22Rv1 (cell line): Measurements from ENCODE around the gene OXGR1.

Experiments used
- ZFX ChIP-seq: fragments of 450-650 bp; IDR thresholded peaks from 2 replicates; pipeline ENCODE4 v1.6.1; 2017; ENCODE audit warnings: antibody characterized with exemption, borderline replicate concordance
- TF ChIP-seq, protein P1 (sequence below): fragments of 450-650 bp; IDR thresholded peaks from 2 replicates; pipeline ENCODE4 v1.5.1; 2017; ENCODE audit warnings: mild to moderate bottlenecking

DNA sequence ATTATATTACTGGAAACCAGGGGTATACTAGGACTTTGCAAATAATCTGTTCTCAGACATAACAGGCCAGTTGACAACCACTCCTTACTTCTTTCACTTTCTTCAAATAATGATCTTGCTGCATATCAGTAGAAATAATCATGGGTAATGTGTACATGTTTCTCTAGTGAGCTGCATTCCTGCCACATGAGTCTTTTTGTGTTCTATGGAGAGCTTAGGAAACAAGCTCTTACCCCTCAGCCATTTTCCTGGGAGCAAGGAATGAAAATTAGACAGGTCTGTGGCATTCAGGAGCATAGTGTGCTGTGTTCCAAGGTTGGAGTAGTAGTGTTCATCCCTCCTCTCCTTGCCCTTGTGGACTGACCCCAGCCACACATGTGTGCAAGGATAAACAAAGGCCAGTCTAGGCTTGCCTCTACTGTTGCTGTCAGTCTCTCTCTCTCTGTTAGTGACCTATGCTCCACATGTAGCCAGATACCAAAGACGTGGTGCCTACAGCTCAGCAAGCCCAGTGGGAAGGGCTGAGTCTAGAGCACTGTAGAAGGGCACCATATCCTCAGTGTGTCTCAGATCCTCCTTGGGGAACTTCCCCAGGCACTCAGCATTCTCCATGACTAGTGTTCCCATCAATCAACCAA is 11.5 kb upstream of the OXGR1 start:
- TF ChIP-seq, protein P1, sequence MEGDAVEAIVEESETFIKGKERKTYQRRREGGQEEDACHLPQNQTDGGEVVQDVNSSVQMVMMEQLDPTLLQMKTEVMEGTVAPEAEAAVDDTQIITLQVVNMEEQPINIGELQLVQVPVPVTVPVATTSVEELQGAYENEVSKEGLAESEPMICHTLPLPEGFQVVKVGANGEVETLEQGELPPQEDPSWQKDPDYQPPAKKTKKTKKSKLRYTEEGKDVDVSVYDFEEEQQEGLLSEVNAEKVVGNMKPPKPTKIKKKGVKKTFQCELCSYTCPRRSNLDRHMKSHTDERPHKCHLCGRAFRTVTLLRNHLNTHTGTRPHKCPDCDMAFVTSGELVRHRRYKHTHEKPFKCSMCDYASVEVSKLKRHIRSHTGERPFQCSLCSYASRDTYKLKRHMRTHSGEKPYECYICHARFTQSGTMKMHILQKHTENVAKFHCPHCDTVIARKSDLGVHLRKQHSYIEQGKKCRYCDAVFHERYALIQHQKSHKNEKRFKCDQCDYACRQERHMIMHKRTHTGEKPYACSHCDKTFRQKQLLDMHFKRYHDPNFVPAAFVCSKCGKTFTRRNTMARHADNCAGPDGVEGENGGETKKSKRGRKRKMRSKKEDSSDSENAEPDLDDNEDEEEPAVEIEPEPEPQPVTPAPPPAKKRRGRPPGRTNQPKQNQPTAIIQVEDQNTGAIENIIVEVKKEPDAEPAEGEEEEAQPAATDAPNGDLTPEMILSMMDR = no peak
- TF ChIP-seq ZFX = no peak
